Neuronal stem cell (in vitro differentiated cells): ENCODE measurements around the gene BSG.

Experiments
- DNase-seq: peaks from one replicate; pipeline ENCODE4 v3.0.0-alpha.2; 2013; ENCODE audit warnings: low spot score
- H2AFZ ChIP-seq: one replicate; pipeline ENCODE4 v1.6.1; 2013; ENCODE audit warnings: mild to moderate bottlenecking, low read length, inconsistent platforms
- H2AK5ac ChIP-seq: 2 replicates; pipeline ENCODE4 v1.6.1; 2013; ENCODE audit warnings: low read depth, mild to moderate bottlenecking, inconsistent platforms, low read length, moderate library complexity, mixed read lengths
- H2BK120ac ChIP-seq: 2 replicates; pipeline ENCODE4 v1.6.1; 2013; ENCODE audit warnings: low read depth, mild to moderate bottlenecking, inconsistent platforms, low read length, moderate library complexity, mixed read lengths
- H2BK12ac ChIP-seq: one replicate; pipeline ENCODE4 v1.6.1; 2013; ENCODE audit warnings: low read length, inconsistent platforms
- H2BK15ac ChIP-seq: 2 replicates; pipeline ENCODE4 v1.6.1; 2013; ENCODE audit warnings: mild to moderate bottlenecking, low read length, inconsistent platforms, mixed read lengths
- H2BK5ac ChIP-seq: one replicate; pipeline ENCODE4 v1.6.1; 2013; ENCODE audit warnings: inconsistent platforms, mild to moderate bottlenecking, low read length, moderate library complexity
- H3K14ac ChIP-seq: one replicate; pipeline ENCODE4 v1.6.1; 2013; ENCODE audit warnings: low read length, inconsistent platforms
- H3K18ac ChIP-seq: 2 replicates; pipeline ENCODE4 v1.6.1; 2013; ENCODE audit warnings: low read length, inconsistent platforms
- H3K23ac ChIP-seq: 2 replicates; pipeline ENCODE4 v1.6.1; 2013; ENCODE audit warnings: low read depth, mild to moderate bottlenecking, mixed read lengths, low read length, inconsistent platforms; ENCODE audit not compliant: poor library complexity
- H3K27ac ChIP-seq: replicated peaks from 3 replicates; pipeline ENCODE4 v1.5.1; 2013; ENCODE audit warnings: low read length, inconsistent platforms
- H3K27me3 ChIP-seq, 3 experiments: 2 replicates each; pipeline ENCODE4 v1.6.1; 2013; ENCODE audit warnings: low read length in 3 of 3, mild to moderate bottlenecking in 2 of 3, inconsistent platforms in 1 of 3, low read depth in 1 of 3, mixed read lengths in 1 of 3, moderate library complexity in 1 of 3; ENCODE audit not compliant: control insufficient read depth in 3 of 3, insufficient read depth in 3 of 3
- H3K36me3 ChIP-seq, 2 donors: replicated peaks in 1 of 2; 2 replicates each; pipeline ENCODE4 v1.6.1; 2013; ENCODE audit warnings: low read length in 2 of 2; ENCODE audit not compliant: control insufficient read depth in 2 of 2, insufficient read depth in 2 of 2
- H3K4ac ChIP-seq: 2 replicates; pipeline ENCODE4 v1.6.1; 2013; ENCODE audit warnings: inconsistent platforms, mild to moderate bottlenecking, low read length, moderate library complexity
- H3K4me1 ChIP-seq, 2 donors: 1 replicate in 1 of 2; 2 replicates in 1 of 2; pipeline ENCODE4 v1.6.1; 2013; ENCODE audit warnings: low read length in 2 of 2, low read depth in 1 of 2; ENCODE audit not compliant: control insufficient read depth in 2 of 2, insufficient read depth in 1 of 2
- H3K4me2 ChIP-seq: one replicate; pipeline ENCODE4 v1.6.1; 2013; ENCODE audit warnings: mild to moderate bottlenecking, low read length, inconsistent platforms; ENCODE audit not compliant: insufficient read depth, poor library complexity, severe bottlenecking
- H3K4me3 ChIP-seq, 2 donors: 2 replicates each; pipeline ENCODE4 v1.5.1; 2013; ENCODE audit warnings: low read length in 2 of 2, mild to moderate bottlenecking in 2 of 2, inconsistent platforms in 1 of 2, moderate library complexity in 1 of 2
- H3K79me1 ChIP-seq: one replicate; pipeline ENCODE4 v1.6.1; 2013; ENCODE audit warnings: low read depth, mild to moderate bottlenecking, inconsistent platforms, low read length, moderate library complexity
- H3K9ac ChIP-seq: one replicate; pipeline ENCODE4 v1.6.1; 2013; ENCODE audit warnings: mild to moderate bottlenecking, low read depth, low read length, inconsistent platforms; ENCODE audit not compliant: poor library complexity
- H3K9me3 ChIP-seq, 2 donors: replicated peaks in 1 of 2; 2 replicates each; pipeline versions ENCODE3 to v1.6.1; 2013; ENCODE audit warnings: low read length in 2 of 2, mild to moderate bottlenecking in 2 of 2, inconsistent platforms in 1 of 2, low read depth in 1 of 2, mixed read lengths in 1 of 2, moderate library complexity in 1 of 2; ENCODE audit not compliant: control insufficient read depth in 2 of 2, insufficient read depth in 1 of 2
- H4K8ac ChIP-seq: one replicate; pipeline ENCODE4 v1.6.1; 2013; ENCODE audit warnings: low read depth, mild to moderate bottlenecking, inconsistent platforms, low read length, moderate library complexity
- H4K91ac ChIP-seq: one replicate; pipeline ENCODE4 v1.6.1; 2013; ENCODE audit warnings: low read length, low read depth, mild to moderate bottlenecking, inconsistent platforms; ENCODE audit not compliant: poor library complexity
- WGBS, 2 donors: extraction: QIAGEN DNeasy Blood & Tissue Kit; methylation state at CpG; one replicate each; pipeline ENCODE4 v1.1.7; 2013; ENCODE audit warnings: missing lambda C conversion rate in 2 of 2, mixed read lengths in 1 of 2; ENCODE audit not compliant: insufficient read length in 2 of 2, insufficient replicate concordance in 1 of 2; ENCODE audit errors: extremely low coverage in 2 of 2; 5-methylcytosine and 5-hydroxymethylcytosine counted together

Gene BSG

DNA sequence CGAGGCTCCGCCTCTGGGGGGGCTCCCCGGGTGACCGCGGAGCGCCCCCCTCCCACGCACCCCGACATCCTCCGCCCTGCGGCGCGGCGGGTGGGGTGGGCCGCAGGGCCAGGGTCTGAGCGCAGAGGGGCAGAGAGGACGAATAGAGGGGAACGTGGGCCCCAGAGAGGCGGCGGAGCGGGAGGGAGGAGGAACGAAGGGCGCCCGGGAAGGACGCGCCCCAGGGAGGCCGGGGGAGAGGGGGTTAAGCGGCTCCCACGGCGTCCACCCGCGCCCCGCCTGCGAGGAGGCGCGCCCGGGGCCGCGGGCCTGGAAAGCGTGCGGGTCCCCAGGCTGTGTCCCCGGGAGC is 18.3 kb downstream of the BSG start:
- no CpG with 5 or more reads among the region's 41 CpGs for WGBS, 2 donors
- Histone ChIP-seq H2BK120ac (no peak overlapping the region), H4K91ac (no peak overlapping the region), H2AFZ (no peak overlapping the region), H3K27me3 (peaks cover 26 to 69% (median 49%) of the 10 kb centered on the region in 3 experiments), H3K9ac (no peak overlapping the region), H3K18ac (no peak overlapping the region), H3K4ac (no peak overlapping the region), H3K23ac (peak overlapping the region; percentile 91), H3K14ac (peak overlapping the region; percentile 21), H3K9me3 (peaks cover 0 to 1% of the 10 kb centered on the region in 2 donors), H3K4me3 (no peak overlapping the region), H2BK5ac (no peak overlapping the region), H3K4me1 (peaks cover 5% of the 10 kb centered on the region in 2 donors), H4K8ac (no peak overlapping the region), H3K27ac (no peak overlapping the region), H3K79me1 (peaks cover 6% of the 10 kb centered on the region), H2AK5ac (no peak overlapping the region), H3K4me2 (no peak overlapping the region), H2BK12ac (no peak overlapping the region), H2BK15ac (no peak overlapping the region), H3K36me3 (no peaks in the 10 kb centered on the region)
- no peak for DNase-seq

- H3K36me3 ChIP-seq = no peaks in the 10 kb centered on the region
- H3K27ac ChIP-seq = no peak overlapping the region
- H3K18ac ChIP-seq = no peak overlapping the region
- peaks cover 0 to 1% of the 10 kb centered on the region in 2 donors for H3K9me3 ChIP-seq
- no CpG with 5 or more reads among the region's 75 CpGs for WGBS, 2 donors
- H3K14ac ChIP-seq = peak overlapping the region; percentile 21
- H3K4me3 ChIP-seq = peak overlapping the region in 1 of 2 donors; percentile 11
- H4K91ac ChIP-seq = no peak overlapping the region
- peak overlapping the region; percentile 91 for H3K23ac ChIP-seq
- peaks cover 5% of the 10 kb centered on the region in 2 donors for H3K4me1 ChIP-seq
- H4K8ac ChIP-seq = no peak overlapping the region
- no peak overlapping the region for H2AK5ac ChIP-seq
- DNase-seq = peak; percentile 64
- peaks cover 6% of the 10 kb centered on the region for H3K79me1 ChIP-seq
- no peak overlapping the region for H3K4me2 ChIP-seq
- H3K9ac ChIP-seq = no peak overlapping the region
- peak overlapping the region; percentile 13 for H2BK5ac ChIP-seq
- H2BK12ac ChIP-seq = no peak overlapping the region
- H2AFZ ChIP-seq = no peak overlapping the region
- H2BK120ac ChIP-seq = no peak overlapping the region
- H2BK15ac ChIP-seq = no peak overlapping the region
- peaks cover 26 to 75% (median 49%) of the 10 kb centered on the region in 3 experiments for H3K27me3 ChIP-seq
- H3K4ac ChIP-seq = no peak overlapping the region
These were observed 18.9 kb downstream of the BSG start for GRCh38 chr19:591099-591958.

- Histone ChIP-seq H3K9ac (no peak overlapping the region), H3K4me1 (peaks cover 5% of the 10 kb centered on the region in 2 donors), H3K27ac (no peak overlapping the region), H3K4ac (no peak overlapping the region), H2BK12ac (no peak overlapping the region), H3K4me3 (peak overlapping the region in 1 of 2 donors; percentile 54), H2BK120ac (no peak overlapping the region), H2AK5ac (no peak overlapping the region), H4K91ac (no peak overlapping the region), H3K27me3 (peaks cover 26 to 83% (median 49%) of the 10 kb centered on the region in 3 experiments), H3K18ac (no peak overlapping the region), H3K14ac (peak overlapping the region; percentile 31), H2AFZ (no peak overlapping the region), H2BK5ac (peak overlapping the region; percentile 53), H3K36me3 (no peaks in the 10 kb centered on the region), H3K4me2 (no peak overlapping the region), H3K9me3 (peaks cover 0 to 1% of the 10 kb centered on the region in 2 donors), H4K8ac (no peak overlapping the region), H2BK15ac (no peak overlapping the region), H3K79me1 (peaks cover 6% of the 10 kb centered on the region), H3K23ac (peak overlapping the region; percentile 89)
- no CpG with 5 or more reads among the region's 19 CpGs for WGBS, 2 donors
- no peak for DNase-seq
These were observed 19.7 kb downstream of the BSG start for GRCh38 chr19:592101-592500.

GRCh38 chr19:593055-593454 is 20.7 kb downstream of the BSG start:
- H4K8ac ChIP-seq = no peak overlapping the region
- DNase-seq = no peak
- H3K27me3 ChIP-seq = peaks cover 26 to 84% (median 47%) of the 10 kb centered on the region in 3 experiments
- no peak overlapping the region for H3K27ac ChIP-seq
- H2AFZ ChIP-seq = no peak overlapping the region
- H3K9ac ChIP-seq = no peak overlapping the region
- no peak overlapping the region for H4K91ac ChIP-seq
- whole genome bisulfite sequencing, 2 donors = no CpG with 5 or more reads among the region's 18 CpGs
- H3K4me2 ChIP-seq = no peak overlapping the region
- no peak overlapping the region for H2BK5ac ChIP-seq
- peaks cover 6% of the 10 kb centered on the region for H3K79me1 ChIP-seq
- H3K23ac ChIP-seq = peak overlapping the region; percentile 65
- peaks cover 5% of the 10 kb centered on the region in 2 donors for H3K4me1 ChIP-seq
- no peak overlapping the region for H2AK5ac ChIP-seq
- peaks cover 0 to 1% of the 10 kb centered on the region in 2 donors for H3K9me3 ChIP-seq
- no peak overlapping the region for H3K18ac ChIP-seq
- H3K4me3 ChIP-seq = no peak overlapping the region
- H3K36me3 ChIP-seq = no peaks in the 10 kb centered on the region
- no peak overlapping the region for H2BK12ac ChIP-seq
- no peak overlapping the region for H2BK120ac ChIP-seq
- no peak overlapping the region for H2BK15ac ChIP-seq
- peak overlapping the region; percentile 63 for H3K14ac ChIP-seq
- no peak overlapping the region for H3K4ac ChIP-seq
